GM21447 (cell line): ENCODE data around the gene GDF3.
"Not testable (repeated sequence)": the region's sequence is repeated elsewhere in the genome, so short reads cannot be mapped to it uniquely, and the experiment has no call there.

Source experiments
- ATAC-seq: cut with Tn5 transposase; IDR thresholded peaks from one replicate; pipeline ENCODE4 v1.9.1; 2021; ENCODE audit not compliant: unreplicated experiment

GDF3 gene

GRCh38 chr12:7668171-7668570, 27.4 kb downstream of the GDF3 start:
- ATAC-seq: no peak

- no peak for ATAC-seq
These were observed 28.4 kb downstream of the GDF3 start for GRCh38 chr12:7667125-7667524.

- ATAC-seq: no peak
These were observed 29.0 kb downstream of the GDF3 start for GRCh38 chr12:7666595-7666994.

GRCh38 chr12:7661741-7662140, 33.8 kb downstream of the GDF3 start:
- ATAC-seq: no peak

GRCh38 chr12:7656121-7656520, 39.5 kb downstream of the GDF3 start:
- ATAC-seq: no peak

- ATAC-seq: no peak
These were observed 45.5 kb downstream of the GDF3 start for GRCh38 chr12:7650091-7650490.

- no peak for ATAC-seq
These were observed 48.5 kb downstream of the GDF3 start for GRCh38 chr12:7647071-7647470.

- no peak for ATAC-seq
These were observed 49.4 kb downstream of the GDF3 start for GRCh38 chr12:7646178-7646475.

- no peak for ATAC-seq
These were observed 50.0 kb downstream of the GDF3 start for GRCh38 chr12:7645395-7646177.

- ATAC-seq: no peak
These were observed 52.7 kb downstream of the GDF3 start for GRCh38 chr12:7642876-7643309.

GRCh38 chr12:7642287-7642686, 53.3 kb downstream of the GDF3 start:
- no peak for ATAC-seq

- ATAC-seq: not testable (repeated sequence)
These were observed 55.2 kb downstream of the GDF3 start for GRCh38 chr12:7640123-7640995.
